NOMO-1 treated with DMSO at 0.1 percent for 48 hours (cell line): ENCODE data around the gene MN1.

Experiments used
- DNase-seq: peaks from one replicate; lab custom pipeline; 2025; ENCODE audit not compliant: unreplicated experiment; lab: John Stamatoyannopoulos, UW

Gene MN1

DNA sequence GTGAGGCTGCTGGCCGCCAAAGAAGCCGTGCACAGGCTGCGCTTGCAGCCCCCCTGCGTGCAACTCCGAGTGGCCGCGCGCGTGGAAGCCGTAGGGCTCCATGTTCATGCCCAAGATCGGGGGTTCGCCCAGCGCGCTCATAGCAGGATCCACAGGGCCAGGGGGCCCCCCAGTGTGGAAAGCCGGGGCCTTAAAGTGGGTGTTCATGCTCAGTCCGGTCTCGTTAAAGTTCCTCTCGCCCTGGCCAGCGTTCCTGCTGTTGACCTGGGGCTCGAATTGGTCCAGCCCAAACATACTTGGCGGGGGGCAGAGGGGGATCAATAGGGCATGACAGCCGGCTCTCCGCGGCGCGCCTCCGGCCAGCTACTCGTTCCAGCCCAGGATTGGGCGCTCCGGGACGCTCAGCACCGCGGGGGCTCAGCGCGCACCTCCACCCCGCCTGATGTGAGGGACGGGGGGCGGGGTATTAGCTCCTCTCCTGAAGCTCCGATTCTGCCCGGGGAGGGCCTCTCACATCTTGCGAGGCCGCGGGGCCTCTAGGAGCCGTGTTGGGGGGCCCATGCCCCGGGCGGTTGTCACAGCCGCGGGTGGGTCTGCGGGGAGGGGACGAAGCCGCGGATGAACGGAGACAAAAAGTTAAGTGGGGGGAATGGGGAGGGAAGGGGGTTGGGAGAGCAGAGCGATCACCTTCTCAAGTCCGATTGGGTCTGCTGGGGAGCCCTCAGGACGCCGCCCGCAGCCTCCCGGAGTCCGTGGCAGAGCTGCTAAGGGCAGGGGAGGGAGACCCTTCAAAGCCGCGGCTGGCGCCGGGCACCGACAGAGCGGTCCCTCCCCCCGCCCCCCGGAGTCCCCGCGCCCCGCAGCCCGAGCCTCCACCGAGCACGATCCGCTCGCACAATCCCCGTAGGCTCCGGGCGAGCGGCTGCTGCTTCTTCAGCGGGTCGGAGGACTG, 1.0 kb downstream of the MN1 start:
- no peak for DNase-seq

DNA sequence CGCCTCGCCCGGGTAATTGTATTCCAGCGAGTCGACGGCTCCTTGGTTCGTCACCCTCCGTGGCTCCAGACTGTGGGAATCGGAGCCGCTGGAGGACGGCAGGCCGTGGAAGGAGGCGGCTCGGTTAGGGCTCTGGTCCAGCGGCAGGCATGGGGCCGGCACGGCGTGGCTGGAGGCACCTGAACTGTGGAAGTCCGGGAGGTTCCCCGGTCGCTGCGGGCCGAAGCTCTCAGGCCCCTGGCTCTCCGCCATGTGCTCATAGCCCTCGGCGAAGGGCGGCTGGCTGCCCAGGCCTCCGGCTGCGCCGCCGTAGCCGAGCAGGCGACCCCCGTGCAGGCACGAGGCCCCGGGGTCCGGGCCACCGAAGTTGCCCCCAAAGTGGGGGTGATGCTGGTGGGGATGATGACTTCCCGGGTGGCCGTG, 1.7 kb downstream of the MN1 start:
- DNase-seq, result no peak

DNA sequence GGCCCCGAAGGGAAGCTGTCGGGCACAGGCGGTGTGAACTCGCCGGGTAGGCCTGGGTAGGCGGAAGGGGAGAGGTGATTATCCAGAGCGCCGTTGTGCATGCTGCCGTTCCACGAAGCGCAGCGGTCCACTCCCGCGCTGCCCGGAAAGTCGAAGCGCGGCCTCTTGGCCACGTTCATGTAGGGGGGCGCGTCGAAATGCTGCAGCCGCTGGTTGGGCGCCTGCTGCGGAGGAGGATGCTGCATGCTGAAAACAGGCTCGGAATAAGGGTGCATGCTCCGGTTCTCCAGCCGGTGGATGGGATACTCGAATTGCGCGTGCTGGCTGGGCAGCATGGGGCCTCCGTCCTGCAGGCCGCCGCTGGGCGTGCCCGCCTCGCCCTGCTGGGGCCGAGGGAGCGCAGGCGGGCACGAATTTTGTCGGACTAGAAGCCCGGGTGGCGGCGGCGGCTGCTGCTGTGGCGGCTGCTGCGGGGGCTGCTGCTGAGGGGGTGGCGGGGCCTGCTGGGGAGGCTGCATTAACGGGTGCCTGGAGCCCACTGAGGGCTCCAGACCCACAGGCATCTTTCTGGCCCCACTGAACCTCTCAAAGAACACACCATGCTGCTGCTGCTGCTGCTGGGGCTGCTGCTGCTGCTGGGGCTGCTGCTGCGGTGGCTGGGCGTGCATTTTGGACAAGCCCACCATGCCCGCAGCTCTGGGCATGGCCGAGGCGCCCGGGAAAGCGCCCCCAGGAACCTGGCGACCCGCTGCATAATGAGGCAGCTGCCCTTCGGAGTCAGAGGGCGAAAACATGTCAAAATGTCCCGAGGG, 2.3 kb downstream of the MN1 start:
- no peak for DNase-seq

DNA sequence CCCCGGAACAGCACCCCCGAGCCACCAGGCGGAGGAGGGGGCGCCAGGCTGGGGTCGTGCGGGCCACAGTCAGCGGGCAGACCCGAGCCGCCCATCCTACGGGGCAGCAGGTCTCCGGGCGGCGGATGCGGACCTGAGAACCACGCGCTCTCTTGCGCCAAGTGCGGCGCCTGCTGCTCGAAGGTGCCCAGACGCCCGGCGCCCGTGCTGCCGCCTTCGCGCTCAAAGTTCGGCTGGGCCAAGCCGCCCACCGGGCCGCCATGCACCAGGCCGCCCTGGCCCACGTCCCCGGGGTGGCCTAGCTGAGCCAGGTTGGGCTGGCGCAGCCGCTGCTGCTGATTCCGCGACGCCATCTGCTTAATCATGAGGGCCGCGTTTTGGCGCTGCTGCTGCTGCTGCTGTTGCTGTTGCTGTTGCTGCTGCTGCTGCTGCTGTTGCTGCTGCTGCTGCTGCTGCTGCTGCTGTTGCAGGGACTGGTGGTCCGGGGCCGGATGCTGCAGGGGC, 3.0 kb downstream of the MN1 start:
- DNase-seq, result no peak

DNA sequence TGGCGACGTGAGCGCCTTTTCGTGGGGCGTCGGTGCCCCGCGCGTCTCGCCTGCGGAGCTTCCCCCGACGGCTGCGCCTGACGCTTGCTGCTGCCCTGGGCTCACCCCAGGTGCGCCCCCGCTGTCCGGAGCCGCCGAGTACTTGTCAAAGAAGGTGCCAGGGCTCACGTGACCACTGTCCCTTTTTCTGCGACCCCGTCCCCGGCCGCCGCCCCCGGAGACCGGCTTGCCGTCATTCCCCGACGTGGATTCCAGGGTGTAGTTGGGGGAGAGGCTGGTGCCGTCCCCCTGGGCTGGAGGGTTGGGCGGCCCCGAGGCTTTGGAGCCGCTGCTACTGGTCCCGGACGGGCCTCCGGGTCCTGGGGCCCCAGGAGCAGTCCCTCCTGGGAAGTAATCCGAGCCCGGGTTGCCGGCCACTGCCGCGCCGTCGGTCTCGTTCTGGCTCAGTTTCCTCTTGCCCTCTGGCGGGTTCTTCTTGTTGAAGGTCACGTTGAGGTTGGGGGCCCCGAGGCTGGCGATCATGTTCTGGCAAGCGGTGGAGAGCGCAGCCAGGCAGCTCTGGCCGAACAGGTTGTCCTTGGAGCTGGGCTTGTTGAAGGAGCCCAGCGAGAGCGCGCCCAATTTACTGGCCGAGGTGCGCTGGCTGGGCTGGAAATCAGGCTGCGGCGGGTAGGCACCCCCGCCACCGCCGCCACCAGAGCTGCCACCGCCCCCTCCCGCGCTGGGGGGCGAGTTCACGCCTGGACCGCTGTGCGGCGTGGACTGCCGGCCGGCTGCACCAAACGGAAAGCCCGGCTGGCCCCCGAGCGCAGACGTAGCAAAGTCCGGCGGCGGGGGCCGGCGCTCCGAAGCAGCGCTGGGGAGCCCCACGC, 3.8 kb downstream of the MN1 start:
- DNase-seq, result no peak

DNA sequence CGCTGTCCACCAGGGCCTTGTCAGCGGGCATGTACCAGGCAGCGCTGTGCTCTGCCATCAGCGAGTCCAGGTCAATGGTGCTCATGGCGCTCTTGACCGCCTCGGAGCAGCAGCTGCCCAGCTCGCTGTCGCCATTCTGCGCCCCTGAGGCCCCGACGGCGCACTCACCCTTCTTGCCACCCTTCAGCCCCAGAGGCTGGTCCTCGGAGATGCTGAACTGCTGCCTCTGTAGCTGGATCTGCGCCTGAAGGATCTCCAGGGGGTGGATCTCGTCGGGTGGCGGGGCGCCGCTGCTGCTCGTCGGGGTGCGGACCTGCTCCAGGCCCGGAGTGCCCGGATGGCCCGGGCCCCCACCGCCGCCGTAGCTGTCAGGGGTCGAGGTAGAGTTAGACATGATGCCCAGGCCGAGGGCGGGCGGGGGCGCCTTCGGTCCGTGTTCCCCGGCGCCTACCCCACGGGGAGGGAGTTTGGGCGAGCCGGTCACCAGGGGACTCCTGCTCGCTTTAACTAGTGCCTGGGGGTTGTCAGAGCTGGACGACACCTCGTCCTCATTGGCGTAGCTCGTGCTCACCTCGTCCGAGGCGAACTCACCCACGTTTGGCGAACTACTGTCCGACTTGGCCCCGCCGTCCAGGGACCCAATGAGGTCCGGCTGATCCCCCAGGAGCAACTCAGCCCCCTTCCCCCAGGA, 4.6 kb downstream of the MN1 start:
- no peak for DNase-seq

DNA sequence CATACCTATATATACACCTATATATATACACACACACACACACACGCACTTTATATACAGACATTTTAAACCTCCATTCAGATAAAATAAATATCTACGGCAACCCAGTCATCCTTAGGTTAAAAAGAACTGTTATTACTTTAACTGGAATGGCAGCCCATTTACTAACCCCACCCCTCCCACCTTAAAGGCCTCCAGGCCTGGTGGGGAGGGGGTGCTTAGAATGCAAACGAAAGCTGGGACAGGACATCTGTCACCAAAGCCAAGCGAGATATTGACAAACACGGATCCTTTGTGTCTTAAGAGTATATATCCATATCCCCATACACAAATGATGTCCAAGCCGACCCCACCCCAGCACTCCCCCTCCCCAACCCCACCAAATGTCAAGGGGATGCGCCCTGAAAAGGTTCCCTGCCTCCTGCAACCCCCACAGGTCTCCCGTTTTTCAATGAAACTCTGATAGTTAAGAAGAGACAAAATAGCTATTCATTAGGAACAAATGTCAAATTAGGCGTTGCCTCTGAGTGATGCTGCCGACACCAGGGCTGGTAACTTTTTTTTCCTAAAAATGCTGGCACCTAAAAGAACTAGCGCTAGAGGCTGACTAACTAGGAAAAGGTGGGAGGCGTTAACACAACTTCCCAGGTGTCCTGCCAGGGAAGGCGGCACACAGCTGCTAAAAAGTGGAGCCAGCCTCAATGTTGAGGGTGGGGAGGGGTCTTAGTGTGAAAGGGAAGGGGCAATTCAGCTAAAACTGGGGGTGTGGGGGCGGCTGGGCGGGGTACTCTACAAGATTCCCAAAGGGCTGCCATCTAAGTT, 5.6 kb downstream of the MN1 start:
- DNase-seq, result no peak

DNA sequence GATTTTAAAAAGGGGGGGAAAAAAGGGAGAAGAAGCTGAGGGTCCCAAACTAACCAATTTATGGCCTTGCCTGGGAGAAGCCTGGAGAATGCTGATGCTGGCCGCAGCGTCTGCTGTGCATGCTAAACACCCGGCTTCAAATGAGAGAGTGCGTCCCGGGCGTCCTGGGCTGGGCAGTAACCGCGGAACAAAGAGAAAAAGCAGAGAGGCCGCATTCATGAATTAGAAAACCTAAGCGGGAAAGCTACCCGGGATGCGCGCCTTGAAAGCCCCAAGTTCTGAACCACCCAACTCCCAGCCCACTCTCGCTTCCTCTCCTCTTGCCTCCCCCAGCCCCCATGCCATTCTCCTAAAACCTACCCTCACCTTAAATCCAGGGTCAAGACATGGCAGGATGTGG, 6.5 kb downstream of the MN1 start:
- no peak for DNase-seq

DNA sequence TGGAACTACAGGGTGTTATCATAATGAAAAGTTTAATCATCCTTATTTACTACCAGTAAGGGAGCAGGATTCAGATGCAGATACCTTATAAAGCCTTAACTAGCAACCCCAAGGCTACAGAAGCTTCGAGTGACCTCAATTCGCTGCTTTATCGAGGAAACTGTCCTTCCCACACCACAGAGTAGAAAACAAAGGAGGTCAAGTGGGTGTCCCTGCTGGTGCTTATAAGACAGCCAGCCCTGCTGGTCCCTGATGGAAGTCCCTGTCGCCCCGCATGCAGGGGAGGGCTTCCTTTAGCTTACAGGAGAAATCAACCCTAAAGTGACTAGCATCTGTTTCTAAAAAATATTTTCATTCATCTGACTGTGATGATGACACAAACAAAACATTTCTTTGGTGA, 7.3 kb downstream of the MN1 start:
- DNase-seq, result no peak

DNA sequence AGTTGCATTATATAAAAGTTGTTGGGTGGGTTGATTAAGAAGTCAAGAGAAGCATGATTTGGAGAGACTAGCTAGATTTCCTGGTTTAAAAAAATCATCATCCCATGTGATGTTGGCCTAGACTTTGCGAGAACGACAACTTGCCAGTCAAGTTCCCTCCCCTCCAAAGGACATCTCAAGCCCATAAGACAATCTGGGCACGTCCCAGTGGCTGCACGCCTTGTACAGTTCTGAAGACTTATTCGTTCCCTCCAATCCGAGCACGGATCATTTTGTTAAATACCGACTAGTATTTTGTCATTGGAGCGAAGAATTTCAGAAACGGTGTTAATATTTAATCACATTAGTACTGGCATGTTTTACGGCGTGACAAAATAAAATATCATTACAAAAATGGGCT, 8.0 kb downstream of the MN1 start:
- DNase-seq, result no peak

DNA sequence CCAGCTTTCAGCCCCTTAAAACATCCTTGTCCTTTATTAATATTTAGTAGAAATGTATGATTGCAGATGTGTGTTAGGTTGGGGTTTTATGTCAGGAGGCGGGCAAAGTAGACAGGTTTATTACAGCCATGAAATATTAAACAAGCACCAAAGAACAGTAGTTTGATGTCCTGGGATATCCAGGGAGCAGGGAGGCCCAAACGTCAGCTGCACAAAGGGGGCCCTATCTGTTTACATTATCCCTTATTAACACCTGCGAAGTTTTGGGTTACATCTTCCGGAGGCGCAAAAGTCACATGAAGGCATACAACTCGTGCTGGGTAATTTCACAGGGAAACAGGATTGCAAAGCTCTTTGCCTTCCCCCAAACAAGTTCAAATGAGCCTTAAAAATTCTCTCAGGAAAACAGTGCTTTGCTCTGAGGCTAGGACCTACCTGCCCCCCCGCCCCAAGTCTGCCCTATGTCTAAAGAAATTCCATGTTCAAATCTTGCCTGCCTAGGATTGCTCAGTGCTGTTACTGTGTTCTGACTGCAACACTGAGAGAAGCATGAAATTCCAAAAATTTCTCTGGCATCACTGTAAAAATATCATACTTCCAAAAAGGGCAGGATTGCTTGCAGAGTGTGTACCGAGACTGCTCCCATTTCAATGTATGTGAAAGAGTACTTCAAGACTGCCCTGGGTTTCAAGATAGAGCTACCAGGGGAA, 8.9 kb downstream of the MN1 start:
- DNase-seq, result no peak

DNA sequence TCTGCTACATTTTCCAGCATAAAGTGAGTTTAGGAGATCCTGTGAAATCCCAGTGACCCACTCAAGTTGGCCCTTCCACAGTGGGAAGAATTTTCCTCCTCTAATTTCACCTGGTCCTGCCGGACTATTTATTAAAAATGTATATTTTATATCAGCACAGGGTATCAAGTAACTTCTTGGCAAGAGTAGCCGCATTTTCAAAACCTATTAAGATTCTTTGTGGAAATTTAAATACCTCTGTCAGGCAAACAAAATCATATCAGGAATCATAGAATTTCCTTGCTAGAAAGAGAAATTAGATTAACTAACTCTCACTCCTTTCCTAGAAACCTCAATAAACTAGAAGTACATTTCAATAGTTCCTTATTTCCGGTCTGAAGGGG, 9.7 kb downstream of the MN1 start:
- no peak for DNase-seq

DNA sequence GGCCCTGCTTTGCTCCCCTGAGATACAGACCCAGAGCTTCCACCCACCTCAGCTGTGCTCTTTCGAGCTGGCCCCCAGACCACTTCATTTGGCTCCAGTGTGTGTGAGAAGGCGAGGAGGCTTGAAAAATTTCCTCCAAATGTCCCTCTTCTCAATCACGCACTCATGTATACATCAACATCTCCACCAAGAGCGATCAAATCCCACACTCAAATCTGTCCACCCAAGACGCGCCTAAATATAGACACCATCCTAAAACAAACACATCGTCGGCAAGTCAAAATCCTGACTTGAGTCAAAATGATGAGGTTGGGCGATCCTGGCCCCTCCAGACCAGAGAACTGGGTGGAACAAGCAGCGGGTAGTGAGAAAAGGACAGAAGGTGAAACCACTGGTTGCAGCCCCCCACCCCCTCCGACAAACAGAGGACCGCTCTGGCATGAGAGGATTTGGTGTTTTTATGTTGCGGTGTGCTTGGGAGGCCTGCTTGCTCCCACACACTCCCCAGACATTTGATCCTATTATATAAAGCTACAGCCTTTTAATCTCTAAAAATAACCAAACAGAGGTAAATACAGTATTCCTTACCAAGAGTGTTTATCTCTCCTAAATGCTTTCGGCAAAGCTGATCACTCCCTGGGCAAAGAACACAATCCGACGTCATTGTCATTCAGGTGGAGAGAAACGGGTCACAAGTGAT, 10.2 kb downstream of the MN1 start:
- DNase-seq, result no peak

DNA sequence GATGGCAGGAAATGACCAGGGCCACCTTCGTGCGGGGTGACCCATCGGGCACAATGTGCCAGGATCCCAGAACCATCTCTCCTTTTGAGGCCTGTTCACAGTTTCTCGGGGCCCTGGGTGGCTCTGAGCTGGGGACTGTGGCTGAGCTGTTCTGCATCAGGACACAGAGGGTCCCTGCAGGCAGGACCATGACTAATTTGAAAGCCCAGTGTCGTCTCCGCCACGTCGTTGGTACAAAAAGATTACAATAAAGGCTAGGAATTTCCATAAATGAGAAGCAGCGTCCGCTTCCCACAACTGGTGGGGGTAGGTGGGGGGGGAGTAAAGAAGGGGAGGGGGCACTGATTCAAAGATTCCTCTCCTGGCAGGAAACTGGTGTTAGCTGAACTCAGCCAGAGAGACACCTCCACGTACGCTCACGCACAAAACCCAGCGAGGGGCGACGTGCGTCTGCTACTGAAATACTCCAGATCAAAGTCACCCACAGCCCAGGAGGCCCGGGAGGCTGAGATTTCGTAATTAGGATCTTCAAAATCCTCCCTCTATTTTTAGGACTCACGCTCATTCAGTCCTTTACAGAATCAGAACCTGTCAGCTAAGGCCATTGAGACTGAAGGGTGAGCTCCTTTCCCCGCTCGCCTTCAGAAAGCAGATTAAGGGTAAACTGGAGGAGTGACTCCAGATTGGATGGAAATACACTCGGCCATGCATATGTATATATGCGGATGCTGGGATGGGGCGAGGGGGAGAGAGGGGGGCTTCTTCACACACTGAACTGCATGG, 11.0 kb downstream of the MN1 start:
- no peak for DNase-seq

DNA sequence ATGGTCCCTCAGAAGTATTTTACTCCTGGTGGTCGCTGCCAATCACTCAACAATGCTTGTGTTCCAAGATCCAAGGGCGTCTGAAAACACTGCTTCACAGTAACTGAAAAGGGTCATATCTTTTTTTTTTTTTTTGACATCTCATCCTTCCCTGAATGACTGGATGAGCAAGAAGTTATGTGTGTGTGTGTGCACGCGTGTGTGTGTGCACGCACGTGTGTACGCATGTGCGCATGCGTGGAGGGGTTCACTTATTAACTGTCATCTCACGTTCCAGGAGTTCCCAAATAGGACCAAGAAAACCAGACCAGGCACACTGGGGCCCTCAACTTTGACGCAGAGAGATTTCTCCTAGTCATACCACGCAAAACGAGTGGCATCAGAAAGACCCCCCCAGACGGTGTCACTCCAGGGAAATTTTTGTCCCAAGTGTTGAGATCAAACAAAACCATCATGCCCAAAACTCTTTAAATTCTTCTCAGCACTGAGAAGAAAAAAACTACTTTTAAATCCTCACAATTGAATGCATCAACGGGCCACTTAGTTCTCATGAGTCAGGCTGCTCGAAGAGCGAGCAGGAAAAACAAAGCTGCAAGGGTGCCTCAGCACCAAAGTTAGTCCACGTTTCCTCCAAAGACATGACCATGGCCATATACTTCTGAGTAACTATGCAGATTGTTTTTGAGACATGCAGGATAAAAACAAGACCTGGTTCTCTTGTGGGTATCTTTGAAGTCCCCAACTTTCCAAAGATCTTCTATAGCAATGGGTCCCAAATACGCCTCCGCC, 12.9 kb downstream of the MN1 start:
- no peak for DNase-seq

DNA sequence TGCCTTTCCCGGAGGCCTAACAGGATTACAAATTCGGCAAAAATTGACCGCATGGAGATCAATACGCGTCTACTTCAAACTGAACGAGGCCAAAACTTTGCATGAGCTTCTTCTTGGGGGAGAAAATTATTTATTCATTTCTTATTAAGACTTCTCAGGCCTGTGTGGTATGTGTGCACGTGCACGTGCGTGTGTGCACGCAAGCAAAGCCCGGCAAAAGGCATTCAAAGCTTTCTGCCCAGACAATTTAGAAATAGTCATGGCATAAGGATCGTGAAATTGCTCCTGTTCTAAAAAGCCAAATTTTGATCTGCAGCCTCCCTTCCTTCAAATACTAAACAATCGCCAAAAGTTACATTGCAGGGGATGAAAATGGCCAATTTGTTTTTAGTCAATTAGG, 14.6 kb downstream of the MN1 start:
- no peak for DNase-seq
